ENCODE data around the gene FADS3.

The FADS3 gene

GRCh38 chr11:61893981-61894380, 2.6 kb upstream of the FADS3 start:
- no peak for DNase-seq (ENCODE audit: low read depth)
- H3K4me3 ChIP-seq (ENCODE audit: low read depth, low read length): no peak overlapping the region
- TF ChIP-seq, protein P1, sequence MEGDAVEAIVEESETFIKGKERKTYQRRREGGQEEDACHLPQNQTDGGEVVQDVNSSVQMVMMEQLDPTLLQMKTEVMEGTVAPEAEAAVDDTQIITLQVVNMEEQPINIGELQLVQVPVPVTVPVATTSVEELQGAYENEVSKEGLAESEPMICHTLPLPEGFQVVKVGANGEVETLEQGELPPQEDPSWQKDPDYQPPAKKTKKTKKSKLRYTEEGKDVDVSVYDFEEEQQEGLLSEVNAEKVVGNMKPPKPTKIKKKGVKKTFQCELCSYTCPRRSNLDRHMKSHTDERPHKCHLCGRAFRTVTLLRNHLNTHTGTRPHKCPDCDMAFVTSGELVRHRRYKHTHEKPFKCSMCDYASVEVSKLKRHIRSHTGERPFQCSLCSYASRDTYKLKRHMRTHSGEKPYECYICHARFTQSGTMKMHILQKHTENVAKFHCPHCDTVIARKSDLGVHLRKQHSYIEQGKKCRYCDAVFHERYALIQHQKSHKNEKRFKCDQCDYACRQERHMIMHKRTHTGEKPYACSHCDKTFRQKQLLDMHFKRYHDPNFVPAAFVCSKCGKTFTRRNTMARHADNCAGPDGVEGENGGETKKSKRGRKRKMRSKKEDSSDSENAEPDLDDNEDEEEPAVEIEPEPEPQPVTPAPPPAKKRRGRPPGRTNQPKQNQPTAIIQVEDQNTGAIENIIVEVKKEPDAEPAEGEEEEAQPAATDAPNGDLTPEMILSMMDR (IDR thresholded peaks at IDR 0.05; ENCODE audit: control insufficient read depth, extremely low read depth, insufficient read depth): no peak

DNA sequence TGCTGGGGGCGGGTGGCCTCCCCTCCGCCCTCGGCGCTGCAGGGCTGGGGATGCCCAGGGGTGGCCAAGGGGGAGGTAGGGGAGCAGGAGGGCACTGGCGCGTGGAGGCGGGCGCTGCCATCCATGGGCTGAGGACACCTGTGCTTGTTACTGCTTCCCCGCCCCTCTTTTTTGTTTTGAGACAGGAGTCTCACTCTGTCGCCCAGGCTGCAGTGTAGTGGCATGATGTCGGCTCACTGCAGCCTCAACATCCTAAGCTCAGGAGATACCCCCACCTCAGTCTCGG, 683 bp upstream of the FADS3 start:
- TF ChIP-seq, protein P1 (IDR thresholded peaks at IDR 0.05; ENCODE audit: control insufficient read depth, extremely low read depth, insufficient read depth): no peak
- H3K4me3 ChIP-seq (ENCODE audit: low read depth, low read length): peak overlapping the region; percentile 74

DNA sequence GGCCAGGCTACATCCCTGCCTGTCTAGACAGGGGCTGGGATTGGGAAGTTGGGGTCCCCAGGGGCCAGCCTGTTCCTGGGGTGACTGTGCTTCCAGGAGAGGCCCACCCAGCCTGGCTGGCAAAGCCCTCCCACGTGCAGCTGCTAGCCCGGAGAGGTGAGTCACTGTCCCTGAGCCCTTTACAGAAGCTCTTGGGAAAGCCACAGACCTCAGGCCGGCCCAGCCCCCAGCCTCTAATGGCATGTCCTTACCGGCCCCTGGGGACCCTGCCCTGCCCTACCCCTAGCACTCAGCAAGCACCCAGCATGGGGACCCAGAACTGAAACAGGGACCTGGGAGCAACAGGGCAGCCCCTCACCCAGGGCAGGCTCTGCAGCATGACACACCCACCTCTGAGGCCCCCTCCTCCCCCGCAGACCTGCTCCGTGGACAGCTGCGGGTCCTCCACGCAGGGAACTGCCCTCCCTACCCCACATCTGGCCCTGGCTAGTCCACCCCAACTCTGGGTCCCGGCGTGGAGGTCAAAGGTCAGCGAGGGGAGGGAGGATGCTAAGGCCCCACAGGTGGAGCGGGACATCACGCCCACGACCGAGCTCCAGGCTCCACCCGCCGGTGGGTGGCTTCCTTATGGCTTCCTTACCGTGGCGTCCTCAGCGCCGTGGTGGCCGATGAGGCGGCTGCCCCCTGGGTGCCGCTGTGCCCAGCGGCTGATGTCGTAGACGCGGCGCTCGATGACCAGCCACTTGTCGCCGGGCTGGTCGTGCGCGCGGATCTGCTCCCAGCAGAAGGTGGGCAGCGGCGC, 615 bp downstream of the FADS3 start:
- no peak for DNase-seq (ENCODE audit: low read depth)
- peak overlapping the region; percentile 74 for H3K4me3 ChIP-seq (ENCODE audit: low read depth, low read length)
- TF ChIP-seq, protein P1 (IDR thresholded peaks at IDR 0.05; ENCODE audit: control insufficient read depth, extremely low read depth, insufficient read depth): peak; percentile 29

More for the DNA sequence above, 683 bp upstream of the FADS3 start:
- no peak for DNase-seq (ENCODE audit: low read depth)

DNA sequence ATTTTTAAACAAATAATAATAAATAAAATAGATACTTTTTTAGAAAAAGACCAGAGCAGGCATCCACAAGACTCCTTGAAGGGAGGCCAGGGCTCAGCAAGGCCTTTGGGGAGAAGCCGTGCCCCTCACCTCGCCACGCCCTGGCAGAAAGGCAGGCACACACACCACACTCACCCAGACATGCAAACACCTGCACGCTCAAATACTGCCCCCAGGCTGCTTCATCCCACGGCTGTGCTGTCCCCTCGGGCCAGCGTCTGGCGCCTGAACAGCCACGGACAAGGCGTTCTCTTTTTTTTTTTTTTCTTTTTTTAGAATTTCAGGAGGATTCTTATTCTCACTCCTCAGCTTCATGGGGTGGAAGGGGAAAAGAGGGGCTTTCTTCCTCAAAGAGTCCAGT, 1.5 kb downstream of the FADS3 start:
- TF ChIP-seq, protein P1 (IDR thresholded peaks at IDR 0.05; ENCODE audit: control insufficient read depth, extremely low read depth, insufficient read depth): no peak
- peak overlapping the region; percentile 74; the same call in 1 of the 2 replicates for H3K4me3 ChIP-seq (ENCODE audit: low read depth, low read length)

DNA sequence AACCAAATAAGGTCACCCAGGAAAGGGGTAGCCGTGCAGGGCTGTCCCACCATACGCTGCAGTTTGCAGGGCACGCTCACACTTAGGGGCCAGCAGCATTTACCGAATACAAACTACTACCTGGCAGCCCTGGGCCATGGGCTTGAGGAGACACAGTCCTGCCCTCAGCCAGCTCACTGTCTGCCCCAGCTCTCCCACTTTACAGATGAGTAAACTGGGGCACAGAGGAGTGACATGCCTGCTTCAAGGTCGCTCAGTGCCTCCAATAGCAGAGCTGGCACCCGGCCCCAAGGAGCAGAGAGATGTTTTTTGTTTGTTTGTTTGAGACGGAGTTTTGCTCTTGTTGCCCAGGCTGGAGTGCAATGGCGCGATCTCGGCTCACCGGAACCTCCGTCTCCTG, 2.8 kb downstream of the FADS3 start:
- no peak overlapping the region for H3K4me3 ChIP-seq (ENCODE audit: low read depth, low read length)
- TF ChIP-seq, protein P1 (IDR thresholded peaks at IDR 0.05; ENCODE audit: control insufficient read depth, extremely low read depth, insufficient read depth): no peak
- no peak for DNase-seq (ENCODE audit: low read depth)

More for the DNA sequence above, 1.5 kb downstream of the FADS3 start:
- no peak for DNase-seq (ENCODE audit: low read depth)

- H3K4me3 ChIP-seq (ENCODE audit: low read depth, low read length): no peak overlapping the region
- DNase-seq (ENCODE audit: low read depth): no peak
- TF ChIP-seq, protein P1 (IDR thresholded peaks at IDR 0.05; ENCODE audit: control insufficient read depth, extremely low read depth, insufficient read depth): no peak
Measured at GRCh38 chr11:61887839-61888494, 3.4 kb downstream of the FADS3 start.
